ENCODE data around the gene SPEG.

SPEG gene

GRCh38 chr2:219538504-219538951, 103.9 kb downstream of the SPEG start:
- DNase-seq: no peak

- no peak for DNase-seq
Measured at GRCh38 chr2:219538956-219539788, 104.5 kb downstream of the SPEG start.

- no peak for DNase-seq
Measured at GRCh38 chr2:219539926-219540678, 105.5 kb downstream of the SPEG start.

GRCh38 chr2:219540784-219541504, 106.3 kb downstream of the SPEG start:
- DNase-seq: no peak

- DNase-seq: peak; percentile 35 to 75
Measured at GRCh38 chr2:219541611-219542180, 107.1 kb downstream of the SPEG start.

GRCh38 chr2:219542931-219543595, 108.4 kb downstream of the SPEG start:
- DNase-seq: no peak

GRCh38 chr2:219543596-219544358, 109.1 kb downstream of the SPEG start, which contains the start of the genes CHPF and TMEM198:
Gene CHPF (minus strand): TSS chr2:219543809. CDS start chr2:219543538, 271 bp downstream.
Gene TMEM198 (plus strand): TSS chr2:219544028. CDS start chr2:219544728, 700 bp downstream.
- DNase-seq: peak; percentile 85 to 87

- no peak for DNase-seq
Measured at GRCh38 chr2:219544567-219544966, 109.9 kb downstream of the SPEG start.

- DNase-seq: no peak
Measured at GRCh38 chr2:219545295-219545942, 110.8 kb downstream of the SPEG start.

- no peak for DNase-seq
Measured at GRCh38 chr2:219545943-219546352, 111.3 kb downstream of the SPEG start.

- no peak for DNase-seq
Measured at GRCh38 chr2:219547621-219548020, 113.0 kb downstream of the SPEG start.

Data from inflammatory macrophage treated with lipopolysaccharide for 1 hour (primary cell).